ENCODE measurements around the gene GJA9.

- TF ChIP-seq CTCF (IDR thresholded peaks at IDR 0.05; ENCODE audit: low read depth, low read length, missing input control) (no peak), TAF1 (conservative IDR thresholded peaks at IDR 0.05) (no peak), ATF3 (IDR thresholded peaks at IDR 0.05) (no peak), ZBTB33 (IDR thresholded peaks at IDR 0.05) (no peak), YY1 (IDR thresholded peaks at IDR 0.05) (no peak), RAD21 (IDR thresholded peaks at IDR 0.05) (no peak), HNF4G (IDR thresholded peaks at IDR 0.05) (no peak), REST (IDR thresholded peaks at IDR 0.05) (no peak), SP1 (IDR thresholded peaks at IDR 0.05) (no peak), MAX (IDR thresholded peaks at IDR 0.05) (no peak), FOXA2 (IDR thresholded peaks at IDR 0.05) (no peak), NR2F2 (IDR thresholded peaks at IDR 0.05) (no peak), JUND (IDR thresholded peaks at IDR 0.05) (no peak)
Measured at GRCh38 chr1:38917772-38918171, 36.4 kb upstream of the GJA9 start.

Measured in liver (tissue), 3 donors.